Spleen (tissue), 11 donors: ENCODE data around the gene FAT1. TPM values are rescaled to one million over a fixed set of nuclear protein-coding genes. Genes with fewer than 3 reads are reported as not detected.

Experiments
- DNase-seq: peaks from one replicate; pipeline ENCODE4 v3.0.0-alpha.2; 2020
- H3K27ac ChIP-seq, 8 donors: fragments of 200-600 bp; sonication (generic) in 7 of 8; 1 replicate in 4 of 8; 2 replicates in 4 of 8; pipeline versions ENCODE4 v1.5.0 to v1.8.0; 2016 to 2021; ENCODE audit warnings: inconsistent platforms in 4 of 8, mild to moderate bottlenecking in 4 of 8, moderate library complexity in 1 of 8
- H3K27me3 ChIP-seq, 7 donors: fragments of 200-600 bp; sonication (generic) in 6 of 7; replicated peaks in 1 of 7; 1 replicate in 4 of 7; 2 replicates in 3 of 7; pipeline versions ENCODE4 v1.5.0 to v1.8.0; 2016 to 2021; ENCODE audit warnings: inconsistent platforms in 3 of 7, mild to moderate bottlenecking in 1 of 7
- H3K36me3 ChIP-seq, 6 donors: fragments of 200-600 bp; sonication (generic) in 5 of 6; 1 replicate in 4 of 6; 2 replicates in 2 of 6; pipeline versions ENCODE4 v1.5.0 to v1.8.0; 2016 to 2021; ENCODE audit warnings: inconsistent platforms in 2 of 6
- H3K4me1 ChIP-seq, 6 donors: fragments of 200-600 bp; sonication (generic) in 5 of 6; 1 replicate in 3 of 6; 2 replicates in 3 of 6; pipeline versions ENCODE4 v1.5.0 to v1.8.0; 2016 to 2021; ENCODE audit warnings: inconsistent platforms in 3 of 6
- H3K4me3 ChIP-seq, 8 donors: fragments of 200-600 bp; sonication (generic) in 7 of 8; 1 replicate in 4 of 8; 2 replicates in 4 of 8; pipeline versions ENCODE4 v1.5.0 to v1.8.0; 2016 to 2021; ENCODE audit warnings: inconsistent platforms in 4 of 8, mild to moderate bottlenecking in 4 of 8, moderate library complexity in 2 of 8
- H3K9me3 ChIP-seq, 8 donors: fragments of 200-600 bp; sonication (generic) in 7 of 8; 1 replicate in 4 of 8; 2 replicates in 4 of 8; pipeline versions ENCODE4 v1.5.0 to v1.8.0; 2016 to 2021; ENCODE audit warnings: inconsistent platforms in 4 of 8
- CTCF ChIP-seq, 11 experiments: fragments of 200-600 bp in 7 of 11; fragments of 450-650 bp in 4 of 11; sonication (generic) in 4 of 11; IDR thresholded peaks in 8 of 11; conservative IDR thresholded peaks in 3 of 11; 1 replicate in 7 of 11; 2 replicates in 4 of 11; pipeline versions ENCODE4 v1.4.0 to v1.8.0; 2016 to 2021; ENCODE audit warnings: antibody characterized with exemption in 11 of 11, inconsistent platforms in 4 of 11, mild to moderate bottlenecking in 1 of 11
- POLR2A ChIP-seq, 3 donors: fragments of 450-650 bp; IDR thresholded peaks; one replicate each; pipeline ENCODE4 v1.5.1; 2017; ENCODE audit warnings: antibody characterized with exemption in 3 of 3, mild to moderate bottlenecking in 1 of 3
- POLR2AphosphoS5 ChIP-seq, 3 donors: sonication (generic); formaldehyde crosslinking; IDR thresholded peaks; one replicate each; pipeline ENCODE4 v1.5.1; 2017; ENCODE audit warnings: antibody characterized with exemption in 3 of 3
- WGBS, 5 donors: extraction: QIAGEN DNeasy Blood & Tissue Kit in 3 of 5; methylation state at CpG; one replicate each; pipeline versions ENCODE4 v1.1.5 to v1.1.7; 2013 to 2018; 5-methylcytosine and 5-hydroxymethylcytosine counted together
- intact Hi-C: fragments of 100-400 bp; cut with DNase I; formaldehyde crosslinking; loops from one replicate; pipeline ENCODE4 v1.15.0; 2023; ENCODE audit warnings: low total_unique reads
- polyA plus RNA-seq, 3 donors: library from polyadenylated mRNA; stranded (reverse); fragments of 200-250 nt; gene quantifications; one replicate each; pipeline ENCODE4 v1.2.1, GENCODE V29; 2013
- total RNA-seq, 7 donors: library from RNA; depleted of rRNA in 3 of 7; stranded (reverse); fragments of >200 nt in 3 of 7; fragmentation: NEBNext Ultra II Directional in 4 of 7; extraction: Animal tissue kit (Norgen Biotek cat#: 25700) in 4 of 7; gene quantifications; one replicate each; pipeline versions ENCODE4 v1.1.0 to v1.2.1, GENCODE V29; 2016 to 2021
- donor health status: healthy with polysubstance abuse.
- donor health status: DM: no; HTN: no; CAD: no; lungs with moderate emphysema.
- donor health status: DM: no; HTN: no; CAD: no.
- donor health status: Bipolar disorder and iron deficiency.
- donor health status: healthy.
- donor health status: DM: no; HTN: no; CAD: no.
- donor health status: DM: yes; HTN: yes; CAD: no.

FAT1 gene
- total and polyA plus RNA-seq, 10 donors: 0.87 to 20.0 (median 4.6) TPM

DNA sequence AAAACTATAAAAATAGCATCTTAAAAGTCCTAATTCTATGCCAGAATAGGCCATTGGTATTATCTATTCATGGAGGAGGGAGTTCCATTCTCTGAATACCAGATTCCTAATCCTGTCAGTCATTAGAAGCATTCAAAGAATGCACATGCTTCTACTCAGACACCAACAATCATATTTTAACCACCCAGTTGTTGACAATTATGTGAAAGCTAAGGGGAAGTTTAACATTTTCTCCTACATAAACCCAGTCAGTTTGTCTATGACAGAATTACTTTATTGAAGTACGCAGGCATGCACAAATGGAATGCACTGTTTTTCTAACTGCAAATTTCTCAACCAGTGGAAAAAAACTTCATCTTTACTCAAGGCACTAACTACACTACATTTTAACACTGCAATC, 98.7 kb downstream of the FAT1 start:
- TF ChIP-seq POLR2A (IDR thresholded peaks at IDR 0.05) (no peak), POLR2AphosphoS5 (IDR thresholded peaks at IDR 0.05) (no peak), CTCF (IDR thresholded peaks at IDR 0.05 in 8 of 11, conservative IDR thresholded peaks at IDR 0.05 in 3 of 11) (no peak)
- H3K27ac ChIP-seq: no peak overlapping the region
- H3K36me3 ChIP-seq: no peaks in the 10 kb centered on the region
- H3K4me1 ChIP-seq: no peaks in the 10 kb centered on the region
- intact Hi-C loops: no loop called here
- peaks cover 0 to 7% (median 0%) of the 10 kb centered on the region in 7 donors for H3K27me3 ChIP-seq
- DNase-seq: no peak
- H3K9me3 ChIP-seq: peaks cover 0 to 3% (median 0%) of the 10 kb centered on the region in 8 donors
- WGBS, 5 donors: 77 to 89% (median 82%) methylated on average over 1 of the region's 1 CpG
- no peak overlapping the region for H3K4me3 ChIP-seq

GRCh38 chr4:186623546-186623945, 100.1 kb downstream of the FAT1 start:
- WGBS, 5 donors: 87 to 94% (median 93%) methylated on average over 5 of the region's 5 CpGs
- TF ChIP-seq POLR2A (IDR thresholded peaks at IDR 0.05) (no peak), POLR2AphosphoS5 (IDR thresholded peaks at IDR 0.05) (no peak), CTCF (IDR thresholded peaks at IDR 0.05 in 8 of 11, conservative IDR thresholded peaks at IDR 0.05 in 3 of 11) (no peak)
- Histone ChIP-seq H3K9me3 (peaks cover 0 to 3% (median 0%) of the 10 kb centered on the region in 8 donors), H3K27ac (no peak overlapping the region), H3K4me3 (no peak overlapping the region), H3K27me3 (peaks cover 0 to 7% (median 0%) of the 10 kb centered on the region in 7 donors), H3K36me3 (no peaks in the 10 kb centered on the region), H3K4me1 (no peaks in the 10 kb centered on the region)
- intact Hi-C loops: no loop called here
- DNase-seq: no peak

DNA sequence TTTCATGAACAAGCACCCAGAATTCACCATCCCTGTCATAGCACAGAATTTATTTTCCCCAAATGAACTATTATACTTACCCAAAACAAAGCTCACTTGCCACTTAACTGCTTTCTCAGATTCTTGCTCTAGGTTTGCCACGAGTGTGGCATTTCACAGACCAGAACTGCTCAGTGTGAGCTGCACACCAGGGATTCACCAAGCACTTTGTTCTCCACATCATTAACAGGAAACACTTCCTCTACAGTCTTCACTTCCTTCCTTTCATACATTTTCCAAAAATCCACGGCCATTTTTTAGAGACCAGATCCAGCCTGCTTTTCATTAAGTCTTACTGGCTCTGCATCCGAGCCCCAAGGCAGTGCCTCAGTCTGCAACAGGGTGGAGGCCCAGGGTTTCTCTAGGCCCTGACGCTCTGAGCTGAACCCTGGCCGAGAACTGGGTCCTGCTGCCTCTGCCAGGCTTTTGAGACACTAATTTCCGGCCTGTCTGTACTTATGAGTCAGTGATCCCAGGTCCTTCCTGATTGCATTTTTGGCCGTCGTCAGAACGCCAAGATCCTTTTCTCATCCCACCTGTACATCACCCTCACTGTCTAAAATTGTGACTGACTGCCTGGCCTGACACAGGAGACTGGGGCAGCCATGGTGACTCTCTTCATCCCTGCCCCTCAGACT, 100.7 kb downstream of the FAT1 start:
- TF ChIP-seq POLR2A (IDR thresholded peaks at IDR 0.05) (no peak), CTCF (IDR thresholded peaks at IDR 0.05 in 8 of 11, conservative IDR thresholded peaks at IDR 0.05 in 3 of 11) (no peak), POLR2AphosphoS5 (IDR thresholded peaks at IDR 0.05) (no peak)
- H3K36me3 ChIP-seq: no peaks in the 10 kb centered on the region
- H3K4me1 ChIP-seq: no peaks in the 10 kb centered on the region
- H3K4me3 ChIP-seq: no peak overlapping the region
- no peak overlapping the region for H3K27ac ChIP-seq
- WGBS, 5 donors: 57 to 80% (median 60%) methylated on average over 9 of the region's 9 CpGs
- DNase-seq: no peak
- H3K9me3 ChIP-seq: peaks cover 0 to 3% (median 0%) of the 10 kb centered on the region in 8 donors
- intact Hi-C loops: no loop called here
- peaks cover 0 to 7% (median 0%) of the 10 kb centered on the region in 7 donors for H3K27me3 ChIP-seq

- DNase-seq: no peak
- H3K4me3 ChIP-seq: no peak overlapping the region
- WGBS, 5 donors: 80 to 91% (median 87%) methylated on average over 9 of the region's 9 CpGs
- no peak overlapping the region for H3K27ac ChIP-seq
- peaks cover 0 to 7% (median 0%) of the 10 kb centered on the region in 7 donors for H3K27me3 ChIP-seq
- no peaks in the 10 kb centered on the region for H3K4me1 ChIP-seq
- intact Hi-C loops: no loop called here
- TF ChIP-seq POLR2AphosphoS5 (IDR thresholded peaks at IDR 0.05) (no peak), CTCF (IDR thresholded peaks at IDR 0.05 in 8 of 11, conservative IDR thresholded peaks at IDR 0.05 in 3 of 11) (no peak), POLR2A (IDR thresholded peaks at IDR 0.05) (no peak)
- H3K36me3 ChIP-seq: no peaks in the 10 kb centered on the region
- no peaks in the 10 kb centered on the region for H3K9me3 ChIP-seq
Observed at GRCh38 chr4:186621959-186622553, 101.6 kb downstream of the FAT1 start.
